Neural progenitor cell (in vitro differentiated cells): Measurements from ENCODE around the gene SLC19A2. TPM values are rescaled to one million over a fixed set of nuclear protein-coding genes. Genes with fewer than 3 reads are reported as not detected.
A peak's percentile ranks its signal among the peaks of the same experiment; 100 is the strongest.

ENCODE experiments used
- DNase-seq: peaks from one replicate; pipeline ENCODE4 v3.0.0-alpha.2; 2016; ENCODE audit warnings: low spot score
- H2AFZ ChIP-seq: fragments of 200-600 bp; sonication (generic); replicated peaks from 2 replicates; pipeline ENCODE4 v1.6.1; 2016; ENCODE audit warnings: antibody characterized with exemption
- H3F3A ChIP-seq: fragments of 200-600 bp; sonication (generic); 2 replicates; pipeline ENCODE4 v1.6.1; 2016; ENCODE audit warnings: antibody characterized with exemption, low read depth
- H3K27ac ChIP-seq: fragments of 200-600 bp; sonication (generic); 2 replicates; pipeline ENCODE4 v1.5.1; 2016; ENCODE audit warnings: mild to moderate bottlenecking
- H3K27me3 ChIP-seq: fragments of 200-600 bp; sonication (generic); 2 replicates; pipeline ENCODE4 v1.6.1; 2016; ENCODE audit warnings: mild to moderate bottlenecking, moderate library complexity
- H3K36me3 ChIP-seq: fragments of 200-600 bp; sonication (generic); 2 replicates; pipeline ENCODE4 v1.5.1; 2016
- H3K4me1 ChIP-seq: fragments of 200-600 bp; sonication (generic); 2 replicates; pipeline ENCODE4 v1.6.1; 2016; ENCODE audit warnings: mixed run types
- H3K4me2 ChIP-seq: fragments of 200-600 bp; sonication (generic); 2 replicates; pipeline ENCODE4 v1.6.1; 2016
- H3K4me3 ChIP-seq: fragments of 200-600 bp; sonication (generic); 2 replicates; pipeline ENCODE4 v1.5.1; 2016
- H3K79me2 ChIP-seq: fragments of 200-600 bp; sonication (generic); 2 replicates; pipeline ENCODE4 v1.6.1; 2016; ENCODE audit warnings: low read depth
- H3K9ac ChIP-seq: fragments of 200-600 bp; sonication (generic); 2 replicates; pipeline ENCODE4 v1.6.1; 2016
- H3K9me3 ChIP-seq: fragments of 200-600 bp; sonication (generic); 2 replicates; pipeline ENCODE4 v1.5.1; 2016; ENCODE audit warnings: low read depth
- H4K20me1 ChIP-seq: fragments of 200-600 bp; sonication (generic); 2 replicates; pipeline ENCODE4 v1.6.1; 2016; ENCODE audit warnings: low read depth
- H3K27ac Mint-ChIP-seq: 3 replicates; pipeline ENCODE4 v1.8.0; 2021; ENCODE audit warnings: mixed read lengths
- H3K27me3 Mint-ChIP-seq: 2 replicates; pipeline ENCODE4 v1.8.0; 2022; ENCODE audit warnings: low read depth, mild to moderate bottlenecking, inconsistent platforms, moderate library complexity, mixed read lengths; ENCODE audit not compliant: insufficient read depth
- H3K36me3 Mint-ChIP-seq: 3 replicates; pipeline ENCODE4 v1.8.0; 2021; ENCODE audit warnings: mixed read lengths
- H3K4me1 Mint-ChIP-seq: 3 replicates; pipeline ENCODE4 v1.8.0; 2021; ENCODE audit warnings: mixed read lengths
- H3K4me3 Mint-ChIP-seq: 3 replicates; pipeline ENCODE4 v1.8.0; 2021; ENCODE audit warnings: mild to moderate bottlenecking, moderate library complexity, mixed read lengths
- H3K9me3 Mint-ChIP-seq: 3 replicates; pipeline ENCODE4 v1.8.0; 2020; ENCODE audit warnings: mixed read lengths
- CTCF ChIP-seq: fragments of 200-600 bp; sonication (generic); IDR thresholded peaks from 2 replicates; pipeline ENCODE4 v1.5.1; 2017; ENCODE audit warnings: antibody characterized with exemption, mild to moderate bottlenecking
- EZH2 ChIP-seq: fragments of 200-600 bp; sonication (generic); IDR thresholded peaks from 2 replicates; pipeline ENCODE4 v1.6.1; 2017; ENCODE audit warnings: antibody characterized with exemption, mild to moderate bottlenecking, moderate library complexity
- EZH2phosphoT487 ChIP-seq: fragments of 200-600 bp; sonication (generic); IDR thresholded peaks from 2 replicates; pipeline ENCODE4 v1.6.1; 2017; ENCODE audit warnings: antibody characterized with exemption
- total RNA-seq: library from RNA; depleted of rRNA; stranded (reverse); fragments of >200 nt; gene quantifications from 2 replicates; pipeline ENCODE4 v1.2.3, GENCODE V29; 2015; ENCODE audit warnings: low replicate concordance

SLC19A2 gene
- total RNA-seq, 1 donor from 2014 or later, result 35.4 TPM

GRCh38 chr1:169513208-169513607 is 27.5 kb upstream of the SLC19A2 start:
- no peak overlapping the region for H3K4me3 Mint-ChIP-seq
- H3K79me2 ChIP-seq, result no peaks in the 10 kb centered on the region
- H3K4me3 ChIP-seq, result no peak overlapping the region
- no peaks in the 10 kb centered on the region for H3K27me3 ChIP-seq
- H3K36me3 ChIP-seq, result no peaks in the 10 kb centered on the region
- no peaks in the 10 kb centered on the region for H3K4me1 Mint-ChIP-seq
- H3K4me2 ChIP-seq, result no peak overlapping the region
- H3K27ac ChIP-seq, result no peak overlapping the region
- no peak for DNase-seq
- no peaks in the 10 kb centered on the region for H3K36me3 Mint-ChIP-seq
- H3K27ac Mint-ChIP-seq, result no peak overlapping the region
- no peaks in the 10 kb centered on the region for H3K4me1 ChIP-seq
- no peak overlapping the region for H3K9ac ChIP-seq
- H3K27me3 Mint-ChIP-seq, result no peaks in the 10 kb centered on the region
- no peaks in the 10 kb centered on the region for H3K9me3 Mint-ChIP-seq
- TF ChIP-seq EZH2 (no peak), CTCF (no peak), EZH2phosphoT487 (no peak)
- no peaks in the 10 kb centered on the region for H3F3A ChIP-seq
- peak overlapping the region; percentile 26 for H2AFZ ChIP-seq
- no peaks in the 10 kb centered on the region for H3K9me3 ChIP-seq
- H4K20me1 ChIP-seq, result no peaks in the 10 kb centered on the region

GRCh38 chr1:169511316-169512005 is 25.7 kb upstream of the SLC19A2 start:
- Histone ChIP-seq H4K20me1 (no peaks in the 10 kb centered on the region), H3K4me3 (no peak overlapping the region), H3K36me3 (no peaks in the 10 kb centered on the region), H3K4me1 (no peaks in the 10 kb centered on the region), H3K4me2 (no peak overlapping the region), H3K9ac (no peak overlapping the region), H3K27me3 (no peaks in the 10 kb centered on the region), H3K27ac (no peak overlapping the region), H3K79me2 (no peaks in the 10 kb centered on the region), H3K9me3 (no peaks in the 10 kb centered on the region), H3F3A (no peaks in the 10 kb centered on the region), H2AFZ (no peak overlapping the region)
- no peak for TF ChIP-seq EZH2
- no peak for TF ChIP-seq EZH2phosphoT487
- no peak for TF ChIP-seq CTCF
- Mint-ChIP-seq H3K27ac (no peak overlapping the region), H3K4me1 (no peaks in the 10 kb centered on the region), H3K27me3 (no peaks in the 10 kb centered on the region), H3K4me3 (no peak overlapping the region), H3K9me3 (no peaks in the 10 kb centered on the region), H3K36me3 (no peaks in the 10 kb centered on the region)
- no peak for DNase-seq

GRCh38 chr1:169510060-169510459 is 24.3 kb upstream of the SLC19A2 start:
- no peaks in the 10 kb centered on the region for H3F3A ChIP-seq
- H3K79me2 ChIP-seq, result no peaks in the 10 kb centered on the region
- H3K27ac Mint-ChIP-seq, result no peak overlapping the region

GRCh38 chr1:169509354-169509753 is 23.6 kb upstream of the SLC19A2 start:
- Histone ChIP-seq H3F3A (no peaks in the 10 kb centered on the region), H2AFZ (no peak overlapping the region), H3K36me3 (no peaks in the 10 kb centered on the region), H3K79me2 (no peaks in the 10 kb centered on the region), H3K9ac (no peak overlapping the region), H3K27me3 (no peaks in the 10 kb centered on the region), H3K4me1 (no peaks in the 10 kb centered on the region), H3K27ac (no peak overlapping the region), H4K20me1 (no peaks in the 10 kb centered on the region), H3K9me3 (no peaks in the 10 kb centered on the region), H3K4me2 (no peak overlapping the region), H3K4me3 (no peak overlapping the region)
- Mint-ChIP-seq H3K36me3 (no peaks in the 10 kb centered on the region), H3K27me3 (no peaks in the 10 kb centered on the region), H3K4me3 (no peak overlapping the region), H3K27ac (no peak overlapping the region), H3K9me3 (no peaks in the 10 kb centered on the region), H3K4me1 (no peaks in the 10 kb centered on the region)
- DNase-seq, result no peak
- TF ChIP-seq EZH2phosphoT487 (no peak), CTCF (no peak), EZH2 (no peak)

More at GRCh38 chr1:169510060-169510459, 24.3 kb upstream of the SLC19A2 start:
- H3K4me3 Mint-ChIP-seq, result no peak overlapping the region
- DNase-seq, result no peak
- no peaks in the 10 kb centered on the region for H3K4me1 Mint-ChIP-seq
- no peaks in the 10 kb centered on the region for H3K9me3 Mint-ChIP-seq
- Histone ChIP-seq H2AFZ (no peak overlapping the region), H3K9ac (no peak overlapping the region), H3K4me2 (no peak overlapping the region), H3K27ac (no peak overlapping the region), H4K20me1 (no peaks in the 10 kb centered on the region), H3K4me3 (no peak overlapping the region), H3K27me3 (no peaks in the 10 kb centered on the region), H3K4me1 (no peaks in the 10 kb centered on the region), H3K36me3 (no peaks in the 10 kb centered on the region), H3K9me3 (no peaks in the 10 kb centered on the region)
- H3K27me3 Mint-ChIP-seq, result no peaks in the 10 kb centered on the region
- no peaks in the 10 kb centered on the region for H3K36me3 Mint-ChIP-seq
- TF ChIP-seq EZH2, result no peak
- no peak for TF ChIP-seq EZH2phosphoT487
